ENCODE data around the gene PARD3.

PARD3 gene

DNA sequence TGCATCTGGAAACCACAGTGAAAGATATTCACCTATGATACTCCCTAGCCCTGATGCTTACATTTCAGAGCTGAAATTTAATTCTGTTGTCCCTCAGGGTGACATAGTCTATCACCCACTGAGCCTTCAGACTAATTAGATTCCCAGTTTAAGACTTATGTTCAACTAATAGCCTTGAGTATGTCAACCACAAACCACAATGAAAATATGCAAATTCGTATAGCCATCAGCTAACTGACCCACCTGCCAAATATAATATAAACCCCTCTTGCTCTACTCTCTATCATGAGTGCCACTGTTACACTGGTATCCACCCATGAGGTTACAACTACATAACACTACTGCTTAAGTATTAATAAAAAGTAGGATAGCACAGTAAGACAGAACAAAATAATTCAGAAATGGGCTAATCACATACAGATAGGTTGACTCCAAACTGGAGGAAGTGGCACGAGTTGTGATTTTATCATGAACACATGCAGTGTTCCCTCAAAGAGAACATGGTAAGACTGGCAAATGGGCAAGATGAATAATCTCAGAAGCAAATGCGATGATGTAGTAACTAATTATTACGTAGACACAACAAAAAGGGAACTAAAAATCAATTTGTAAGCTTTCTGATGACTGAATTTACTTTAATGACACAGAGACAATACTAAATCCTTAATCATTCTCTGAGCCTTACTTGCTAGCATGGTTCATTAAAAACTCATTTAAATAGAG, 290.6 kb downstream of the PARD3 start:
- DNase-seq, result no peak

DNA sequence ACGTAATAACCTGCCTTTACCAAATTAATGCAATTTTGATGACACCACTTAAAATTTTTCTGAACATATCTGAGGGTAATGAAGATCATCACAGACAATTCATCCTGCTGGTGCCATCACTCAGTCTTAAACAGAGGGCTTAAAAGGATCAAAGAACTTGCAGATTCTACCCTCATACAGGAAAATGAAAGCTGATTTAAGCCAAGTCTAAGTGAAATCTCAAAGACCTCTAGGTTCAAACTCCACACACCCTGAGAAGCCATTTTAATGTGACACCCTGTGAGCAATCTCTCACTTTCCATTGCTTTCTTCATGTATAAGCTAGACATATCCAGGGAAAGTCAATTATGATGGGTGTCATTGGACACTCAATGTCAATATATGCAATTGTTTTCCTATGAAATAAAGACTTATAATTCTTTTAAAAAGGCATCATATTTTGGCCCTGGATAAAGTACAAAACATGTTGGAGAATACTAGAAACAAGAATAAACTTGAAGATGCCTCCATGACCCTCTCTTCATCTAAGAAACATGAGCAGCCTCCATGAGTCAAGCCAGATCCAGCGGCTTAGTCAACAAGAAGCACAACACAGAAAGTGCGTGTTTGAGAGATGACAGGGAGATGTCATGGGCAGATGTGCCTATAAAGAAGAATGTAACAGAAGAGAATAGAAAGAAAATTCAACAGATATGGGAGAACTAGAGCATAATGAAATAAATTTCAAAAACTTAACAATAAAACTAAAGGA, 291.9 kb downstream of the PARD3 start:
- DNase-seq, result no peak

DNA sequence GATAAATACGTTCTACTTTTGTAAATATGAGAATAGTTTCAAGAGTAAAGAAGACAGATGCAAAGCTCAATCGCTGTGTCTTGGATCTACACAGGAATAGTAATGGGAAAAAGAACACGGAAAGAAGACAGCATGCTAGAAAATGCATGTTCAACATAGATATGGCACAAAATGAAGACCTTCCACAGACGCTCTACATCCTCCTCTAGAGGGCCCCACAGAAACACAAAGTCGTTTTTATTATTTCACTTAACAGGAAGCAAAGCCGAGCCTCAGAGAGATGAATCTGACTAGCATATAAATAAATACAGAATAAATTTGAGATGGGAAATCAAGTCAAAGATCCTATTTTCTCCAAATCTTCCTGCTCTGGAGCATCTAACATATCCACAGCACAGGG, 292.6 kb downstream of the PARD3 start:
- no peak for DNase-seq

DNA sequence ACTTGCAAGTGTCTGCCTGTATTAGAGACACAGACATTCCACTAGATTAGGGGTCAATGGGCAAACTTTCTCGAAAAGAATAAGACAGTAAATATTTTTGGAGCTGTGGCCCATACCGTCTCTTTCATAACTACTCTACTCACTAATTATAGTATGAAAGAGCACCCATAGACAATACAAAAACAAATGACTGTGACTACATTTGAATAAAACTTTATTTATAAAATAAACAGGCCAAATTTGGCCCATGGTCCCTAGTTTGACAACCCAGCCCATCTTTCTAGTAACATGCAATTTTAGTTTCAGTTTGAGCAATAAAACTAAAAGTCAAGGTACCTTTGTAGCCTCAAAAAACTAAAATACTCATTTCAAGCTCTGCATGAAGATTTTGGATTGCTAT, 294.6 kb downstream of the PARD3 start:
- DNase-seq, result no peak

DNA sequence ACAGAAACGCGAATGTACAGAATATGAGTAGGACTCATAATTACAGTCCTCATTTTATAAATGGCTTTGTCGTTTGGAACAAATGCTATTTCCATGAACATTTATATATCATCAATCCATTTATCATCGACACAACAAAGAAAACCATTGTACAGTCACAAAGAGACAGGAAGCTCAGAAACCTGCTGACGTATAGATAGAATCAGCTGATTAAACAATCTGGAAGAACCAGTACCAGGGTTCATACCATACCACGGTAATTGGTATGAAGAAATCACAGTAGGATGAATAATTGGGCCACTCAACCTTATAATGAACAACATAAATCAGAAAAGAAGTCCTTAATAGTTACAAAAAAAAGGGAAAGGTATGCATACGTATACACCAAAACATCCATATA, 295.0 kb downstream of the PARD3 start:
- DNase-seq, result no peak

DNA sequence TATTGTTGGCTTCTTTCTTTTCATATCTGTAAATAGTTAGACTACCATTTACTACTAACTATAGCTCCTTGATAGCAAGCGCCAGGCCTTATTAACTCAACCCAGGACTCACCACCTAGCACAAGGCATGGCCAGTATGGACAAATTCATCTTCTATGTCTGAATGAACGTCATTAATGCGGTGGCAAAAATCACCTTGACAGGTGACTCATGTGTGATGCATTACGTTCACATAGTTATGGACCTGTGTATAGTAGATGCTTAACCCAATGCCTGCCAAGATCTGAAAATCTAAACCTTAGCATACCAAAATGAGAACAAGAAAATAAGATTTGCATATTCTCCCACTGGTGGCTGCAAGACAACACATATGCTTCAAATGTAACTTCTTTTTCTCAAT, 300.8 kb downstream of the PARD3 start:
- no peak for DNase-seq

DNA sequence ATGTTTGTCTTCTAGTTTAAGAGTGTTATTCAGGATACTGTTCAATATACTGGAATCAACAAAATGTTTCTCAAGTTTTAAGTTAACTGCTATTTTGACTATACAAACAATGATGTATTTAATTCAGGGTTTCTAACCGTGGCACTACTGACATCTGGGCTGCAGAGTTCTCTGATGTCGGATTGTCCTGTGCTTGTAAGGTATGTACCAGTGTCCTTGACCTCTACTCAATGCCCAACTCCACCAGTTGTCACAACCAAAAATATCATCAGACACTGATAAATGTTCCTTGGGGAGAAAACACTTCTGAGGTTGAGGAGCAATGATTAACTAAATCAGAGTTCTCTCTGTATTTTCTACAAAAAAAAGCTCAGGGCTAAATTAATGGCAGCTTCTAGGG, 301.5 kb downstream of the PARD3 start:
- no peak for DNase-seq

DNA sequence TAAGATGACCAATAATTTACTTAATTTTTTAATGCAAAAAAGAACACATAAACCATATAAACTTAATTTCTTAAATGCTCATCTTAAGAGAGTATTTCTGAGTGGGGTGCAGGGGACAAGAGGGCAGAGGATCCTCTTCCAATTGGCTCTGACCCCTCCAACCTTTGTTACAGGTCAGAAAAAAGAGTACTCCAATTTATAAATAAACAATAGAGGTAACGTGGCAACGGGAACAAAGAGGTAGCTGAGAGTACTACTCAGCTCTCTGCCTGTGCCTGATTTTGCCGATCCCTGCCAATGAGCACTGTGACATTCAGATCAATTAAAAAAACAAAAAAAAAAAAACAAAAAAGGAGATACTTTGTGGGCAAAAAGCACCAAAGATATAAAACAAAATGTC, 307.9 kb downstream of the PARD3 start:
- DNase-seq, result no peak

DNA sequence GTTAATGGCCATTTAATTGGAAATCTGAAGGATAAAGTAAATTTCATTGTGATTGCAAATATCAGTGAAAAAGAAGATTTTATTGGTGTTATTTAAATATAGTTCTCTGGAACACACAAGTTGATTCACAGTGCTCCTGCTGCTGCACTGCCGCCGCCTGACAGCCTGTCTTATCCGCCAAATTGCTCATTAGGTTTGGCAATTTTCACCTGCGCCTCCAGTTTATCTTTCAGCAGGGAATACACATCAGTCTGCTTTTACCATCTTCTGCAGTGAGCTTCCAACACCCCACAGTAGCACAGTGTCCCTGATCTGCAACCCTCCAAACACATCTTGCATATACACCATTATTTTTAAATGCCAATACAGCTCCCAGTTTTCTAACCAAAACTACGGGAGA, 308.3 kb downstream of the PARD3 start:
- DNase-seq, result no peak

DNA sequence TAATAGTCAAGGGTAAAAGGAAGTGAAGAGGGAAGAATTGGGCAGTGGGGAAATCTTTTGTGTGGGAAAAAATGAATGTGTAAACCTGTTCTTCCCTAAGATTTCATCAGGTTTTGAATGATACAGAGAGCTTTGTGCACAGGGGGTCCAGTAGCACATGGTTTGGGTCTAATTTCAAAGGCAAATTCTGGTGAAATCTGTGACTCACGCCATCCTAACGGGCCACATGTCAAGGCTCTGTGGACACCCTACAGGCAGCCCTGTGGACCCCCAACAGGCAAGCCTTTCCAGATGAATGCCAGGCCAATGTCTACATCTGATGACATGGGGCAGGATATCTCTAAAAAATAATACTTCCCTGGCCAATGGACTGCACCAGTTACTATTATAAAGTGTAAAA, 309.8 kb downstream of the PARD3 start:
- DNase-seq, result no peak

DNA sequence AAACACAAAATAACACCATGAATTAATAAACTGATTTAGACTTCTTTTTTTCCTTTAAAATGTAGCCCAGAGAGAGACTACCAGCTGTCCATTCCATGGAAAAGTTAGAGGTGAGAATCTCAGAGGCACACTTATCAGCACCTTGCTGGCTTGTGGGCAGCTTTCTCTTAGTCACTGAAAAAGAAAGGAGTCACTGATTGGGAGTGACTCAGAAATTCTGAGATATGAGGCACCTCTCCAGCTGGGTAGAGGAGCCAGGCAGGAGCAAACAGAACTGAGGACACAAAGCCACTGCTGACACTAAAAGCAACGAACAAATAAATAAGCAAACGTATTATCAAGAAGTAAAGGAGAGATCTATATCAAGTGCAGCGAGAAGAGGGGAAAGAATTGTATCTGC, 310.6 kb downstream of the PARD3 start:
- DNase-seq, result no peak

DNA sequence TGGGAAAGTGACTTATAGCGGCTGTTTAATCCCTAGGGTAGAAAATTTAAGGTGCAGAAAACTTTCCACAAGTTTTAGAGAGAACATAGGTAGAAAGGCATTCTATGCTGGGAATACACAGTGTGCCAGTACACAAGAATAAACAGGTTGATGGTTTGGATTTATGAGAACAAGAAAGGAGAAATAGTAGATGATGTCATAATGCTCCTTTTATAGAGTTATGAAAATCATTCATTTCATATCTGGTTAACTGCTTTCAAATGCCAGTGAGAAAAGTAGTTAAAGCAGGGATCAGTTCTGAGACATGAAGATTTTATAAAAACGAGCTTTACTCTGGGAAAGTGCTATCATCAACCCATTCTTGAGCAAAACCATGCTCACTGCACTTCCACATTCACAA, 311.4 kb downstream of the PARD3 start:
- DNase-seq, result no peak

DNA sequence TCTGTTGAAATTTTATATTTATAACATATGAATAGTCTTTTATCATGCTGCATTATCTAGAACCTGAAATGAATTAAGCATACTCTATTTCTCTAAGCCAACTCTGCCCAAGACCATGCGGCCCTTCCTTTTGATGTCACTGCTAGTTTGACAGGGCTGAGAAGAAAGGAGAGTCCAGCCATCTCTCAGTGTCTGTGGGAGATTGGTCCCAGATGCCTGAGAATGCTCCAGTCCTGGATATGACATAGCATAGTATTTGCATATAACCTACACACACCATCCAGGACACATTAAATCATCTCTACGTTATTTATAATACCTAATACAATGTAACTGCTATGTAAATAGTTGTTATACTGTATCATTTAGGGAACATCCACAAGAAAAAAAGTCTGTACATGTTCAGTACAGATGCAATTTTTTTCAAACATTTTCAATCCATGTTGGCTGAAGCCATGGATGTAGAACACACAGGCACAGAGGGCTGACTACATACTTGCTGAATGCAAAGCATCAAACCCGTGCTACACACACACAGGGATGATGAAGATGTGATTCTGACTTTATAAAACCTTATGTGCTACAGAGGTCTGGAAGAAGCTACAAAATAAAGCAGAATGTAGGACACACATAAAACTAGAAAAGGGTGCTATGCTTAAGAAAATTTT, 315.4 kb downstream of the PARD3 start:
- DNase-seq, result no peak

DNA sequence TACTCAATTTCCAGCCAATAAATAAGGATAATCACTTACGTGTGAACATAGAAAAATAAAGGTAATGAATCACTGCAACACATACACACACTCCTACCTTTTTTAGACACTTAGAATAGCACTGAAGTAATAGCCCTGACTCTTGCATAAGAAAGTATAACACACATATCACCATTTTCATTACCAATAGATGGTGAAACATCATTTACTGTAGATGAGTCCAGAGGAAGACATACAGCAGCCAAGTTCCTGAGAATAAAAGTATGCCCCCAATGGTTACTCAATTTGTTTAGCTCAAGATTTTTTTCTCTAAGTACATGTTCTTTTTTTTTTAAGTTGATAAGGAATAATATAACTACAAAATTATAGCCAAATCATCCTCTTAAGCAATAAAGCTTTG, 316.3 kb downstream of the PARD3 start:
- no peak for DNase-seq

DNA sequence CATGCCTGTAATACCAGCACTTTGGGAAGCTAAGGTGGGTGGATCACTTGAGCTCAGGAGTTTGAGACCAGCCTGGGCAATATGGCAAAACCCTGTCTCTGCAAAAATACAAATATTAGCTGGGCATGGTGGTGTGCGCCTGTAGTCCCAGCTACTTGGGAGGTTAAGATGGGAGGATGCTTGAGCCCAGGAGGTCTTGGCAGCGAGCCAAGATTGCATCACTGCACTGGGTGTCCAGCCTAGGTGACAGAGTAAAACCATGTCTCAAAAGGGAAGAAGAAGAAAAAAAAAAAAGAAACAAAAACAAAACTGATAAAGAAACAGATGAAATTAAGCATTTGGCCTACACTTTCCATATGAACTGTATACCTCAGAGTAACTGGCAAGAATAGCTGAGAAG, 319.2 kb downstream of the PARD3 start:
- DNase-seq, result no peak

DNA sequence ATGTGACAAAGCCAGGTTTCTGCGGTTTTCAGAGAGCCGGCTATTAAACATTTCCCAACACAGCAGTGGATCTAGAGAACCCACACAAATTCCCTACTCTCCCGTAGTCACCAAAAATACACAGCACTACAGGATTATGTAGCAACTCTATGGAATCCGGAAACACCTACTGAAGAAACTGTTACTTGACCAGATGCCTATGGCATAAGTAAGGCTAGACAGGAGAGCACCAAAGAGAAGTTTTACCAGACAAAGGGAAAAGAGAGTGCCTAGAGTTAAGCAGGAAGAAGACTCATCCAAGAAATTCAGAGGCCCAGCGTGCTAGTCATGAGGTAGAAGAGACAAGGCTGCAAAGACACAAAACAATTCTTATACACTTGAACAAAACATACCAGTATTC, 321.1 kb downstream of the PARD3 start:
- no peak for DNase-seq

DNA sequence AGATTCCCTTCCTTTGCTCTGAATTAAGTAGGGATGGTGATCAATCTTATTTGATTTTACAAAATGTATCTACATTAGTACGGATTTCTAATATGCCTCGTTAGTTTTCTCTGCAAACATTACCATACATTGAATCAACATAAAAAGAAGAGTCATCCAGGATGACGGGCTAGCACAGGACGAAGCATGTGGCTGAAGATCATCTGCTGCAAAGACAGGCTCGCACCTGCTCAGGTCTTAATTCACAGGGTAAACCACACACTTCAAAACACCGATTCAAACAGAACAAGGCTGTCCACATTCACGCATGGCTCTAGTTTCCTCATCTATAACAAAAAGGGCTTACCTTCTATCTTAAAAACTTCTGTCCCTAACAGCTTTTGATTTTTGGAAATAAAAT, 323.0 kb downstream of the PARD3 start:
- no peak for DNase-seq

DNA sequence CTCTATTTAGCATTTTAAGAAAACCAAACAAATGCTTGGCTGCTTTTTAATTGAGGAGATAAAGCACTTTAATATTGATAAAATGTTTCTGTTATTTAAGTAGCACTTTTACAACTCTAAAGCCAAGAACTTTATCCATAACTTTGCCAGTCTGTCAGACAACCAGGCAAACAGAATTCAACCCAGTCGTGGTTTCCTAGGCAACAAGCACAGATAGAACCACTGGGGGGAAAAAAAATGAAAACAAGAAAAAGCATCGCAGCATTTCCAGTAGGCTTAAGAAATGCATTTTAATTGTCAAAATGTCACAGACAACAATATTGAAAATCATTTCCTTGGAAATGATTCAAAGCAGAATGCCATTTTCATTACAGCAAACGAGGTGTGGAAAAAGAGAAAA, 323.4 kb downstream of the PARD3 start:
- no peak for DNase-seq

DNA sequence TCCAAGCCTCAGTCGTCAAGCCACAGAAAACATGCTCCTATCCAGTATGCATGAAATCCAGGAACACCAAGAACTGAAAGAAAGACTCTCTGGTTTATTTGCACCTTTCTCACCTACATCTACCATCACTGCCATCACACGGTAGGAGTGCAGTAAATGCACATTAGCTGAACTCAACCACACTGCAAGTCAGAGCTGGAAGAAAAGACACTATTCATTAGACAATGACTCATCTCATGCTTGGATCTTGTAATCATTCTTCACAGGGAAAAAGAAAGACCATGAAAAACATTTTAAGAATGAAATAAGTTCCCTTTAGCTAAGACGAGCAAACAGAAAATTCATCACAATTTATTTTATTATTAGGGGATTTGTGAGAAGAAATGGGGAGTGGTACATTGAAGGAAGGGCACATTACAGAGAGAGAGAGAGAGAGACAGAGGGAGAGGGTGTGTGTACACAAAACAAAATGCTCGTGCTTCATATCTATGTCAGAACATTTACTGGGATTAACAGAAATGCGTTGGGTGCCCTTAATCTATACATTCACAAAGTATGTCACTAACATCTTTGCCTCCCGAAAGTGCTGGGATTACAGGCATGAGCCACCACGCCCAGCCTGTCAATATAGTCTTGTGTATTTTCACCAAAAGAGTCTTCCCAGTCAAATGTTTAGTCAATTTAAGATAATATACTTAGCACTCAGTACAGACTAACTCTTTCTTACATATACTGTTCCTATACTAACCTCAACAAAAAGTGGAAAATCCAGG, 324.9 kb downstream of the PARD3 start:
- DNase-seq, result no peak

DNA sequence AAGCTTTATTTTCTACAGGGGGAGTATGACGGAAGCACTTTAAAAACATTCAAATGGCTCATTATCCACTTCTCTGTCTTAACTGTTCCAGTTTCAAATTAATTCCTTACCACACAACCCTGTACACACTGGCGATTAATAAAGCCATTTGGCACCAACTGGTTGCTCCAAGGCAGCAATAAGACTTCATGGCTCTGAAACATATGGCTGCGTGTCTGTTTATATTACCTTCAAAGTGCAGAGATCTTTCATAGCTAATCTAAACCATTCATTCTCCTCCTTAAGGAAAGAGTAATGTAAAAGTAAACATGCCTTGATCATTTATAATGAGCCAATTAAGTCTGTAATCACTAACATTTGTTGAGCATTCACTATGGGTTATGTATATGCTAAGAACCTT, 325.7 kb downstream of the PARD3 start:
- no peak for DNase-seq

DNA sequence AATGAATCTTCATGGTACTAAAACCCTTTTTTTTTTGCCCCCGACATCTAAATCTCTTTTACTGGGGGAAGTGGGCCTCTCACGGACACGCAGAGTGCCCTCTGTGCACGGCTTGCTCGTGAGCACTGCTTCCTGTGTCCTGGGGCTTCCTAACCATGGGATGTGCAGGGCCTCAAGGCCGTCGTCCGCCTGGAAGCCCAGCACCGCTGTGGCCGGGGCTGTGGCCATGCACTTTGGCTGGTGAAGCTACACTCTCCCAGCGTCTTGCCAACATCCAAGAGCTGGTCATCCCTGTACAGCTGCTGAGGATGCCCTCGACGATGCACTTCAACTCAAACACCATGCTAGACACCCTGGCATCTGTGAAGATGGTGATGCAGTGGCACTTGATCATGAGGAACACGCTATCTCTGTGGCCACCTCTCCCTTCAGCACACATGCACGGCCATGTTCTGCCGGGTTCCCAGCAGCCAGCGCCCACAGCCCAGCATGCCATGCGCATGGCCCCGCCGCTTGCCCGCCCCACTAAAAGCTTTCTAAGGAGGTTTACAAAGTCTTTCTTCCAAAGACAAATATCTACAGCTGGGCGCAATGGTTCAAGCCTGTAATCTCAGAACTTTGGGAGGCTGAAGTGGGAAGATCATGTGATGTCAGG, 326.5 kb downstream of the PARD3 start:
- no peak for DNase-seq

DNA sequence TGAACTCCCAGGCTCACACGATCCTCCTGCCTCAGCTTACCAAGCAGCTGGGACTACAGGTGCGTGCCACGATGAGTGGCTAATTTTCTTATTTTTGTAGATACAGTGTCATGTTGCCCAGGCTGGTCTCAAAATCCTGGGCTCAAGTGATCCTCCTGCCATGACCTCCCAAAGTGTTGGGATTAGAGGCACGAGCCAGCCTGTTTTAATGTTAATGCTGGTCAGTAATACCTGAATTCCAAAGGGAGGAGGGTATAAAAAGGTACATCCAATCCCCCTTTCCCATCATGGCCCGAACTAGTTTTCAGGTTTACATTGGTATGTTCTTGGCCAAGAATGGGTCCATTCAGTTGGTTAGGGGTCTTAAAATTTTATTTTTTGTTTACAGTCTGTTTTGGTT, 329.1 kb downstream of the PARD3 start:
- no peak for DNase-seq

DNA sequence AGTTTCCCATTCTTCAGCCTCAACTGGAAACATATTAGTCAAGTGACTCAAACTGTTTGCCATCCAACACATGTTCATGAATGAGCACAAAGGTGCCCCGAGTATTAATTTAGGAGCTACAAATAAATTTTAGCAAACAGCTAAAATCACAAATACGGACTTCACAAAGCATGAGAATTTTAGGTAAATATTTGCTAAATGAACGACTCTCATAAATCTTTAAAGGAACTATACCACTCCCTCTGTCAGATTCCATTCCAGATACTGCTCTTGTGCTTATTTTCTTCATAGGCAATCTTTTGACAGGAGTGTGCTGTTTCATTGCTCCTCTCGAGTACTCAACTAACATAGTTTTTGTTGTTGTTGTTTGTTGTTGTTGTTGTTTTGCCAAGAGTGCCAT, 330.9 kb downstream of the PARD3 start:
- no peak for DNase-seq

Data from femur (tissue), 1 donor.